Fibroblast of the aortic adventitia (primary cell): Measurements from ENCODE around the gene MAD2L2. TPM values are rescaled to one million over a fixed set of nuclear protein-coding genes. Genes with fewer than 3 reads are reported as not detected.

Experiments
- DNase-seq: peaks from one replicate; pipeline ENCODE4 v3.0.0-alpha.2; 2010; ENCODE audit warnings: low read depth
- H3K4me3 ChIP-seq: 2 replicates; pipeline ENCODE4 v1.5.1; 2011; ENCODE audit warnings: low read depth, mild to moderate bottlenecking, control low read depth, low read length, moderate library complexity
- CTCF ChIP-seq: IDR thresholded peaks from 2 replicates; pipeline ENCODE4 v1.5.1; 2011; ENCODE audit warnings: mild to moderate bottlenecking, low read length, control low read depth, inconsistent platforms; ENCODE audit not compliant: insufficient read depth
- total RNA-seq: library from RNA; depleted of rRNA; stranded (reverse); fragments of >200 nt; gene quantifications from 2 replicates; pipeline ENCODE4 v1.2.3, GENCODE V29; 2012; ENCODE audit warnings: low replicate concordance

MAD2L2 gene
- total RNA-seq, 1 donor: 33.1 TPM

- H3K4me3 ChIP-seq: no peak overlapping the region
- DNase-seq: no peak
- TF ChIP-seq CTCF: no peak
These were observed 32.1 kb upstream of the MAD2L2 start for GRCh38 chr1:11713095-11713494.

GRCh38 chr1:11712285-11712684 is 31.3 kb upstream of the MAD2L2 start:
- H3K4me3 ChIP-seq: no peak overlapping the region
- no peak for DNase-seq
- no peak for TF ChIP-seq CTCF

GRCh38 chr1:11711490-11711889 is 30.5 kb upstream of the MAD2L2 start:
- no peak for DNase-seq
- no peak overlapping the region for H3K4me3 ChIP-seq
- no peak for TF ChIP-seq CTCF

- no peak for TF ChIP-seq CTCF
- no peak overlapping the region for H3K4me3 ChIP-seq
- DNase-seq: no peak
These were observed 27.8 kb upstream of the MAD2L2 start for GRCh38 chr1:11708554-11709350.

- DNase-seq: no peak
- no peak overlapping the region for H3K4me3 ChIP-seq
- TF ChIP-seq CTCF: no peak
These were observed 26.8 kb upstream of the MAD2L2 start for GRCh38 chr1:11707621-11708276.

GRCh38 chr1:11706292-11706691 is 25.3 kb upstream of the MAD2L2 start:
- TF ChIP-seq CTCF: no peak
- H3K4me3 ChIP-seq: no peak overlapping the region
- no peak for DNase-seq
